ENCODE results near the gene POLR2J. TPM values are rescaled to one million over a fixed set of nuclear protein-coding genes. Genes with fewer than 3 reads are reported as not detected.
A peak's percentile ranks its signal among the peaks of the same experiment; 100 is the strongest.

Gene POLR2J
- total RNA-seq, 2 experiments from 2014 or later = 35.8 to 39.7 TPM

GRCh38 chr7:102469972-102470825, 8.5 kb downstream of the POLR2J start:
- H3K27me3 Mint-ChIP-seq = no peaks in the 10 kb centered on the region
- peaks cover 26% of the 10 kb centered on the region for H3K36me3 Mint-ChIP-seq (ENCODE audit: low read depth)
- POLR2A ChIA-PET = no interaction called here
- peak overlapping the region; percentile 17 for H3K27ac Mint-ChIP-seq
- CTCF ChIA-PET = no interaction called here
- Histone ChIP-seq H3K9me3 (ENCODE audit: control insufficient read depth in 1 of 2, insufficient read depth in 1 of 2, low read length in 2 of 2) (no peaks in the 10 kb centered on the region), H3K4me1 (ENCODE audit: insufficient read depth, low read length) (peaks cover 21% of the 10 kb centered on the region), H3K27me3 (ENCODE audit: control insufficient read depth in 1 of 2, insufficient read depth in 2 of 2, low read length in 2 of 2) (no peaks in the 10 kb centered on the region), H3K36me3 (ENCODE audit: insufficient read depth, low read length) (peaks cover 45% of the 10 kb centered on the region), H3K4me3 (ENCODE audit: low read length) (no peak overlapping the region), H3K27ac (ENCODE audit: low read depth in 1 of 2, low read length in 2 of 2) (no peak overlapping the region)
- H3K4me3 Mint-ChIP-seq = no peak overlapping the region
- peaks cover 19% of the 10 kb centered on the region for H3K4me1 Mint-ChIP-seq (ENCODE audit: low read depth)
- no peaks in the 10 kb centered on the region for H3K9me3 Mint-ChIP-seq
- ATAC-seq (ENCODE audit: poor library complexity) = no peak
- TF ChIP-seq CTCF (IDR thresholded peaks at IDR 0.05) = no peak
- DNase-seq = peak in 1 of 14 experiments; percentile 27
- intact Hi-C loops (cut with DNase I, micrococcal nuclease) = loop anchor here (5.0 to 10.0 kb wide), 3 partner anchors 38 to 1385 kb away; partner anchors contain the start of genes FIS1 (in 1 of the 2), ORAI2 (in 1 of the 2) and TRIM56 (in 1 of the 2)

GRCh38 chr7:102469351-102469971, 9.3 kb downstream of the POLR2J start:
- Histone ChIP-seq H3K27me3 (ENCODE audit: control insufficient read depth in 1 of 2, insufficient read depth in 2 of 2, low read length in 2 of 2) (no peaks in the 10 kb centered on the region), H3K36me3 (ENCODE audit: insufficient read depth, low read length) (peaks cover 45% of the 10 kb centered on the region), H3K4me1 (ENCODE audit: insufficient read depth, low read length) (peaks cover 24% of the 10 kb centered on the region), H3K27ac (ENCODE audit: low read depth in 1 of 2, low read length in 2 of 2) (no peak overlapping the region), H3K4me3 (ENCODE audit: low read length) (no peak overlapping the region), H3K9me3 (ENCODE audit: control insufficient read depth in 1 of 2, insufficient read depth in 1 of 2, low read length in 2 of 2) (no peaks in the 10 kb centered on the region)
- CTCF ChIA-PET = no interaction called here
- intact Hi-C loops (cut with DNase I, micrococcal nuclease) = loop anchor here (5.0 to 10.0 kb wide), 3 partner anchors 37 to 1385 kb away; partner anchors contain the start of genes FIS1 (in 1 of the 2), ORAI2 (in 1 of the 2) and TRIM56 (in 1 of the 2)
- POLR2A ChIA-PET = no interaction called here
- peaks cover 19% of the 10 kb centered on the region for H3K4me1 Mint-ChIP-seq (ENCODE audit: low read depth)
- peak in 1 of 14 experiments; percentile 30 for DNase-seq
- no peaks in the 10 kb centered on the region for H3K27me3 Mint-ChIP-seq
- ATAC-seq (ENCODE audit: poor library complexity) = no peak
- TF ChIP-seq CTCF (IDR thresholded peaks at IDR 0.05) = no peak
- no peaks in the 10 kb centered on the region for H3K9me3 Mint-ChIP-seq
- H3K4me3 Mint-ChIP-seq = no peak overlapping the region
- H3K27ac Mint-ChIP-seq = no peak overlapping the region
- peaks cover 26% of the 10 kb centered on the region for H3K36me3 Mint-ChIP-seq (ENCODE audit: low read depth)

- POLR2A ChIA-PET = interaction anchor here (0.9 kb wide), 1 partner anchor 53 kb away, joined by 3 read pairs; no protein-coding TSS in a partner anchor
- Histone ChIP-seq H3K36me3 (ENCODE audit: insufficient read depth, low read length) (peaks cover 44% of the 10 kb centered on the region), H3K4me1 (ENCODE audit: insufficient read depth, low read length) (peaks cover 32% of the 10 kb centered on the region), H3K27ac (ENCODE audit: low read depth in 1 of 2, low read length in 2 of 2) (no peak overlapping the region), H3K27me3 (ENCODE audit: control insufficient read depth in 1 of 2, insufficient read depth in 2 of 2, low read length in 2 of 2) (no peaks in the 10 kb centered on the region), H3K4me3 (ENCODE audit: low read length) (no peak overlapping the region), H3K9me3 (ENCODE audit: control insufficient read depth in 1 of 2, insufficient read depth in 1 of 2, low read length in 2 of 2) (no peaks in the 10 kb centered on the region)
- Mint-ChIP-seq H3K27ac (no peak overlapping the region), H3K9me3 (no peaks in the 10 kb centered on the region), H3K27me3 (no peaks in the 10 kb centered on the region), H3K36me3 (ENCODE audit: low read depth) (peaks cover 25% of the 10 kb centered on the region), H3K4me3 (no peak overlapping the region), H3K4me1 (ENCODE audit: low read depth) (peaks cover 26% of the 10 kb centered on the region)
- TF ChIP-seq CTCF (IDR thresholded peaks at IDR 0.05) = no peak
- ATAC-seq (ENCODE audit: poor library complexity) = no peak
- CTCF ChIA-PET = no interaction called here
- DNase-seq = no peak
- intact Hi-C loops (cut with DNase I, micrococcal nuclease) = loop anchor here (5.0 to 10.0 kb wide), 3 partner anchors 36 to 1384 kb away; partner anchors contain the start of genes FIS1 (in 1 of the 2), ORAI2 (in 1 of the 2) and TRIM56 (in 1 of the 2)
Measured at GRCh38 chr7:102468478-102469350, 10.0 kb downstream of the POLR2J start.
